Liver (tissue), 9 donors: ENCODE measurements around the gene HRG. TPM values are rescaled to one million over a fixed set of nuclear protein-coding genes. Genes with fewer than 3 reads are reported as not detected.

Source experiments
- DNase-seq: peaks from one replicate; pipeline ENCODE4 v3.0.0-alpha.2; 2017; ENCODE audit warnings: low spot score
- H3K27ac ChIP-seq, 2 donors: one replicate each; pipeline ENCODE4 v1.7.0; 2013; ENCODE audit warnings: inconsistent platforms in 2 of 2, low read length in 2 of 2, control low read depth in 1 of 2, low read depth in 1 of 2, mild to moderate bottlenecking in 1 of 2
- H3K27me3 ChIP-seq, 4 donors: one replicate each; pipeline versions ENCODE4 v1.6.1 to v1.7.0; 2013; ENCODE audit warnings: low read length in 3 of 4, inconsistent platforms in 1 of 4, mild to moderate bottlenecking in 1 of 4, moderate library complexity in 1 of 4; ENCODE audit not compliant: control insufficient read depth in 4 of 4, insufficient read depth in 4 of 4
- H3K36me3 ChIP-seq, 4 donors: one replicate each; pipeline versions ENCODE4 v1.6.1 to v1.7.0; 2013; ENCODE audit warnings: low read length in 3 of 4, mild to moderate bottlenecking in 3 of 4, low read depth in 1 of 4, moderate library complexity in 1 of 4; ENCODE audit not compliant: control insufficient read depth in 4 of 4, insufficient read depth in 3 of 4
- H3K4me1 ChIP-seq, 4 donors: one replicate each; pipeline versions ENCODE4 v1.6.1 to v1.7.0; 2013; ENCODE audit warnings: low read length in 3 of 4, mild to moderate bottlenecking in 3 of 4, moderate library complexity in 1 of 4; ENCODE audit not compliant: control insufficient read depth in 4 of 4, insufficient read depth in 4 of 4
- H3K4me3 ChIP-seq, 3 donors: one replicate each; pipeline versions ENCODE4 v1.6.1 to v1.7.0; 2013; ENCODE audit warnings: low read length in 3 of 3, control low read depth in 1 of 3, low read depth in 1 of 3, mild to moderate bottlenecking in 1 of 3
- H3K9ac ChIP-seq, 2 donors: one replicate each; pipeline ENCODE4 v1.7.0; 2013; ENCODE audit warnings: low read length in 2 of 2, mild to moderate bottlenecking in 2 of 2, moderate library complexity in 2 of 2, control low read depth in 1 of 2, low read depth in 1 of 2
- H3K9me3 ChIP-seq, 4 donors: one replicate each; pipeline versions ENCODE4 v1.6.1 to v1.7.0; 2013; ENCODE audit warnings: low read length in 3 of 4; ENCODE audit not compliant: control insufficient read depth in 4 of 4
- ATF3 ChIP-seq: IDR thresholded peaks from 2 replicates; pipeline ENCODE4 v1.6.1; 2016; ENCODE audit warnings: antibody characterized with exemption
- CTCF ChIP-seq: fragments of 150-350 bp; IDR thresholded peaks from 2 replicates; pipeline ENCODE4 v1.5.1; 2017; ENCODE audit warnings: improper control_type of control experiment, low read depth, low read length; ENCODE audit not compliant: missing input control
- EGR1 ChIP-seq, 2 donors: IDR thresholded peaks; 2 replicates each; pipeline ENCODE4 v1.6.1; 2016 to 2018; ENCODE audit warnings: antibody characterized with exemption in 2 of 2, low read depth in 2 of 2
- FOXA1 ChIP-seq: IDR thresholded peaks from 2 replicates; pipeline ENCODE4 v1.6.1; 2016; ENCODE audit warnings: antibody characterized with exemption
- FOXA2 ChIP-seq: IDR thresholded peaks from 2 replicates; pipeline ENCODE4 v1.6.1; 2016; ENCODE audit warnings: antibody characterized with exemption
- GABPA ChIP-seq, 2 donors: IDR thresholded peaks in 1 of 2; conservative IDR thresholded peaks in 1 of 2; 2 replicates each; pipeline ENCODE4 v1.6.1; 2016; ENCODE audit warnings: antibody characterized with exemption in 2 of 2, mild to moderate bottlenecking in 1 of 2, moderate library complexity in 1 of 2
- HNF4A ChIP-seq, 2 donors: conservative IDR thresholded peaks; 2 replicates each; pipeline ENCODE4 v1.6.1; 2016; ENCODE audit warnings: antibody characterized with exemption in 2 of 2, mild to moderate bottlenecking in 2 of 2
- HNF4G ChIP-seq: IDR thresholded peaks from 2 replicates; pipeline ENCODE4 v1.6.1; 2016; ENCODE audit warnings: antibody characterized with exemption
- JUND ChIP-seq, 2 donors: IDR thresholded peaks; 2 replicates each; pipeline ENCODE4 v1.6.1; 2016; ENCODE audit warnings: antibody characterized with exemption in 2 of 2
- MAX ChIP-seq: IDR thresholded peaks from 2 replicates; pipeline ENCODE4 v1.6.1; 2016; ENCODE audit warnings: antibody characterized with exemption
- NR2F2 ChIP-seq: IDR thresholded peaks from 2 replicates; pipeline ENCODE4 v1.6.1; 2016; ENCODE audit warnings: antibody characterized with exemption
- RAD21 ChIP-seq, 2 donors: IDR thresholded peaks; 2 replicates each; pipeline ENCODE4 v1.6.1; 2016; ENCODE audit warnings: antibody characterized with exemption in 2 of 2, mild to moderate bottlenecking in 2 of 2
- REST ChIP-seq: IDR thresholded peaks from 2 replicates; pipeline ENCODE4 v1.6.1; 2016; ENCODE audit warnings: antibody characterized with exemption, mild to moderate bottlenecking
- RXRA ChIP-seq, 2 donors: IDR thresholded peaks; 2 replicates each; pipeline ENCODE4 v1.6.1; 2017 to 2018; ENCODE audit warnings: antibody characterized with exemption in 2 of 2, mild to moderate bottlenecking in 1 of 2
- SP1 ChIP-seq: IDR thresholded peaks from 2 replicates; pipeline ENCODE4 v1.6.1; 2018; ENCODE audit warnings: antibody characterized with exemption, mild to moderate bottlenecking
- TAF1 ChIP-seq: conservative IDR thresholded peaks from 2 replicates; pipeline ENCODE4 v1.6.1; 2016; ENCODE audit warnings: antibody characterized with exemption, mild to moderate bottlenecking
- YY1 ChIP-seq: IDR thresholded peaks from 2 replicates; pipeline ENCODE4 v1.6.1; 2016; ENCODE audit warnings: antibody characterized with exemption, mild to moderate bottlenecking
- ZBTB33 ChIP-seq: IDR thresholded peaks from 2 replicates; pipeline ENCODE4 v1.6.1; 2016; ENCODE audit warnings: antibody characterized with exemption
- WGBS: extraction: QIAGEN DNeasy Blood & Tissue Kit; methylation state at CpG from one replicate; pipeline ENCODE4 v1.1.7; 2013; 5-methylcytosine and 5-hydroxymethylcytosine counted together
- polyA plus RNA-seq, 2 donors: library from polyadenylated mRNA; stranded (reverse) in 1 of 2; unstranded in 1 of 2; fragments of 200-250 nt in 1 of 2; fragments of >200 nt in 1 of 2; fragmentation: Nextera tagmentation in 1 of 2; extraction: Ambion mirVana in 1 of 2; gene quantifications; one replicate each; pipeline versions ENCODE4 v1.2.1 to v1.2.3, GENCODE V29; 2013 to 2015
- total RNA-seq, 2 donors: library from RNA; depleted of rRNA; stranded (reverse); fragments of >200 nt; gene quantifications; one replicate each; pipeline ENCODE4 v1.2.3, GENCODE V29; 2014
- donor health status: healthy.
- donor health status: healthy.
- donor health status: healthy.
- donor health status: healthy.
- donor health status: healthy.

HRG gene
- total and polyA plus RNA-seq, 4 donors, result 41.8 to 837 (median 227) TPM

- H3K27ac ChIP-seq, result peak overlapping the region; percentile 83 to 85
- no peaks in the 10 kb centered on the region for H3K27me3 ChIP-seq
- peaks cover 6 to 52% (median 37%) of the 10 kb centered on the region in 4 donors for H3K4me1 ChIP-seq
- peaks cover 5 to 23% (median 10%) of the 10 kb centered on the region in 4 donors for H3K36me3 ChIP-seq
- peak overlapping the region; percentile 35 to 90 for H3K9ac ChIP-seq
- H3K9me3 ChIP-seq, result no peaks in the 10 kb centered on the region
- TF ChIP-seq ZBTB33, result no peak
- TF ChIP-seq FOXA2, result peak; percentile 50
- peak; percentile 47 to 70 for TF ChIP-seq HNF4A (conservative IDR thresholded peaks at IDR 0.05)
- peak; percentile 13 for TF ChIP-seq HNF4G
- TF ChIP-seq SP1, result peak; percentile 57
- TF ChIP-seq RXRA (IDR thresholded peaks at IDR 0.05), result peak; percentile 56 to 85
- TF ChIP-seq JUND (IDR thresholded peaks at IDR 0.05), result peak in 1 of 2 donors; percentile 55
- TF ChIP-seq REST, result peak; percentile 71
- peak; percentile 22 to 62 for TF ChIP-seq EGR1 (IDR thresholded peaks at IDR 0.05; ENCODE audit: low read depth in 2 of 2)
- TF ChIP-seq YY1, result peak; percentile 88
- no peak for TF ChIP-seq NR2F2
- no peak for TF ChIP-seq ATF3
- TF ChIP-seq MAX, result peak; percentile 69
- peak; percentile 42 for TF ChIP-seq FOXA1
- peak; percentile 21 to 28 for TF ChIP-seq RAD21 (IDR thresholded peaks at IDR 0.05)
- TF ChIP-seq CTCF, result no peak
- TF ChIP-seq GABPA (IDR thresholded peaks at IDR 0.05 in 1 of 2, conservative IDR thresholded peaks at IDR 0.05 in 1 of 2), result no peak
- peak; percentile 27 for TF ChIP-seq TAF1
- peak; percentile 45 for DNase-seq
- 22% methylated on average over 7 of the region's 7 CpGs for WGBS
- H3K4me3 ChIP-seq, result peak overlapping the region; percentile 49 to 67 (median 63)
These were observed 54.3 kb downstream of the HRG start for GRCh38 chr3:186719945-186720739.
